NCI-H2227 (cell line): ENCODE results near the gene PCAT7.
A peak's percentile ranks its signal among the peaks of the same experiment; 100 is the strongest.

Source experiments
- DNase-seq: peaks from one replicate; lab custom pipeline; 2025; ENCODE audit not compliant: unreplicated experiment; lab: John Stamatoyannopoulos, UW

The PCAT7 gene

DNA sequence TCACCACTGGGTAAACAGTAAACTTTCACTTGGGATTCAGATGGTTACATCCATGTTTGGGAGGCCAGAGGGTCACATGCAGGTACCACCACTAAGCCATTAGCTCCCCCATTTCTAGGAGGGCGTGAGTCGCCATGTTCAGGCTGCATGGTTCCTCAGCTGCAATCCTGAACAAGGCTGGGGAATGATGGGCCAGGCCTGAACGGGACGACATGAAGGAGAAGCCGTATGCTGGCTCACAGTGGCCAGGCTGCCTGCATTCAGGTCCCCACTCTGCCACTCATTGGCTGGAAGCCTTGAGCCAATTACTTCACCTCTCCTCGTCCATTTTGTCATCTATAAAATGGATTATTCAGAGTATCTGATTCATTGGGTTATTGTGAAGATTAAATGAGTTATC is 47.8 kb downstream of the PCAT7 start:
- DNase-seq, result no peak

- peak; percentile 86 for DNase-seq
Measured at GRCh38 chr9:94603259-94604160, 48.6 kb downstream of the PCAT7 start.

- no peak for DNase-seq
Measured at GRCh38 chr9:94606646-94607422, 52.0 kb downstream of the PCAT7 start.

DNA sequence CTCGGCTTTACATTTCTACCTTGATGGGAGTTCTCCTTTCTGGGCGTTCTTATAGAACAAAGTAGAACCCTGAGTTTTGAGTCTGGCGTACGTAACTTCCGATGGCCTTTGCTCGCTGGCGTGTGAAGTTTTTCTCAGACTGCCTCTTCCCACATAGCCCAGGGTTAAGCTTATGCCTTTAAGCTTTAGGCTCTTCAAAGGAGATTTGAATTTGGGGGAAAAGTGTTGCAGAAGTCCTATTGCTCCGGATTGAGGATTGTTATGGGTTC is 52.5 kb downstream of the PCAT7 start:
- no peak for DNase-seq

- no peak for DNase-seq
Measured at GRCh38 chr9:94610181-94610606, 55.3 kb downstream of the PCAT7 start.

DNA sequence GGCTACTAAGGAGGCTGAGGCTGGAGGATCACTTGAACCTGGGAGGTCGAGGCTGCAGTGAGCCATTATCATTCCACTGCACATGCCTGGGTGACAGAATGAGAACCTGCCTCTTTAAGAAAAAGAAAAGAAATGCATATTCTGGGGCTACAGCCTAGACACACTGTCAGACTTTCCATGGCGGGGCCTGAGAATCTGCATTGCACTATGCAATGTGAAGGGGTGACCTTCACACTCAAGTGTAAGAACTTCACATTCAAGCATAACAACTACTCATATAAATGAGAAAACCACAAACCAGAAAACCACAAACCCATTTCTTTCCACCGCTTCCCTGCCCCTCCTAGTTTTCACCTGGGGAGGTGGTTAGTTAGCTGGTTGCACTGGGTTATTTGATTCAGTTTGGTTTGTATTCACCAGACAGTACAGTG is 56.8 kb downstream of the PCAT7 start:
- no peak for DNase-seq

GRCh38 chr9:94612071-94612470 is 57.2 kb downstream of the PCAT7 start:
- no peak for DNase-seq

DNA sequence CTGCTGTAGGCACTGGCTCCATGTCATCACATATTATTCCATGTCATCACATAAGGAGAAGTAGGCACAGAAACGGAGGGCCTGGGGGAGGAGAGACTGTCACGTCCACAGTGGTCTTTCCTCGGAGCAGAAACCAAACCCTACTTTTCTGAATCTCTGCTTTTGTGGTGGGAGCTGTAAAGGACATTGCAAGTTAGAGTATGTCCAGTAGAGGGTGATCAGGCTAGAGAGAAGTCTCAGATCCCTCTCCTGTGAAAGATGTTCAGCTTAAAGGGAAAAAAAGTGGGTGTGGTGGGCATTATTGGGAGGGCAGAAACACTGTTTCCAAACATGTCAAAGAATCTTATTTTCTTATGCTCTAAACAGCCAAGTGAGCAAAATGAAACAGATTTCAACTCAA is 58.1 kb downstream of the PCAT7 start:
- DNase-seq, result no peak

- DNase-seq, result no peak
Measured at GRCh38 chr9:94619026-94619425, 64.1 kb downstream of the PCAT7 start.
